Measurements from ENCODE around the gene CLPTM1L. TPM values are rescaled to one million over a fixed set of nuclear protein-coding genes. Genes with fewer than 3 reads are reported as not detected.

The CLPTM1L gene
- total and polyA plus RNA-seq, 12 donors, result 40.7 to 96.5 (median 83.2) TPM

DNA sequence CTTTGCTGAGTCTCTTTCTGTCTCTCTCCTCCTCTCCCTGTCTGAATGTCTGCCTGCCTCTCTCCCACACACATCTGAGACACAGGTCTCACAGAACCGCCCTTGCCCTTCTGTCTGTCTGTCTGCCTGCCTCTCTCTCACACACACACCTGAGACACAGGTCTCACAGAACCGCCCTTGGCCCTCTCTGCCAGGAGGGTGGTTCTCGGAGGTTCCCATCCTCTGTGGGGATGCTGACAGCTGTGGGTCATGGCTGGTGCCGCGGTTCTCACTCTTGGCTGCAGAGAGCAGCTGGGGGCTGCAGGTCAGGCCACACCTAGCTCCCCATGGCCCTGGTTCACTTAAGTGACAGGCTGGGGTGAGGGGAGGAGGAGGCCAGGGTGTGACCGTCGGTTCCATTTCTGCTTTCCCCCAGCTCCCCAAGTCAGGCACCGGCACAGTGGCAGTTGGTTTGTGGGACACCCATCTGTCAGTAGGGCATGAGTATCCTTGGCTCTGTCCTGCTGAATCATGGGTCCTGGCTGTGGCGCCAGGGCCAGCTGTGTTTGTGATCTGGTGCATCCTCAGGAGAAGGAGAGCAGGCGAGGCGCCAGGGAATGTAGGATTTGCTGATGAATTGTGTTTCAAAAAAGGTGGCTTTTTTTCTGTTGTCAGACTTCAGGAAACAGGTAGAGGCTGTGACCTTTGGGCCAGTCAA is 42.3 kb upstream of the CLPTM1L start:
- H3K4me1 ChIP-seq (replicated peaks in 1 of 2), result peaks cover 5 to 6% of the 10 kb centered on the region in 2 donors
- 59 to 72% (median 62%) methylated on average over 9 to 11 of the region's 11 CpGs for WGBS, 4 donors
- no peak overlapping the region for H3K4me3 ChIP-seq
- H3K27me3 ChIP-seq, result no peaks in the 10 kb centered on the region
- no peak overlapping the region for H3K27ac ChIP-seq
- TF ChIP-seq, protein P1, sequence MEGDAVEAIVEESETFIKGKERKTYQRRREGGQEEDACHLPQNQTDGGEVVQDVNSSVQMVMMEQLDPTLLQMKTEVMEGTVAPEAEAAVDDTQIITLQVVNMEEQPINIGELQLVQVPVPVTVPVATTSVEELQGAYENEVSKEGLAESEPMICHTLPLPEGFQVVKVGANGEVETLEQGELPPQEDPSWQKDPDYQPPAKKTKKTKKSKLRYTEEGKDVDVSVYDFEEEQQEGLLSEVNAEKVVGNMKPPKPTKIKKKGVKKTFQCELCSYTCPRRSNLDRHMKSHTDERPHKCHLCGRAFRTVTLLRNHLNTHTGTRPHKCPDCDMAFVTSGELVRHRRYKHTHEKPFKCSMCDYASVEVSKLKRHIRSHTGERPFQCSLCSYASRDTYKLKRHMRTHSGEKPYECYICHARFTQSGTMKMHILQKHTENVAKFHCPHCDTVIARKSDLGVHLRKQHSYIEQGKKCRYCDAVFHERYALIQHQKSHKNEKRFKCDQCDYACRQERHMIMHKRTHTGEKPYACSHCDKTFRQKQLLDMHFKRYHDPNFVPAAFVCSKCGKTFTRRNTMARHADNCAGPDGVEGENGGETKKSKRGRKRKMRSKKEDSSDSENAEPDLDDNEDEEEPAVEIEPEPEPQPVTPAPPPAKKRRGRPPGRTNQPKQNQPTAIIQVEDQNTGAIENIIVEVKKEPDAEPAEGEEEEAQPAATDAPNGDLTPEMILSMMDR (IDR thresholded peaks at IDR 0.05), result no peak
- no peak for TF ChIP-seq POLR2A (IDR thresholded peaks at IDR 0.05)
- intact Hi-C loops (cut with DNase I), result no loop called here
- no peaks in the 10 kb centered on the region for H3K36me3 ChIP-seq (replicated peaks in 1 of 2)
- DNase-seq, result peak in 4 of 7 donors; percentile 26 to 47 (median 32)
- H3K9me3 ChIP-seq (replicated peaks in 1 of 3), result no peaks in the 10 kb centered on the region

DNA sequence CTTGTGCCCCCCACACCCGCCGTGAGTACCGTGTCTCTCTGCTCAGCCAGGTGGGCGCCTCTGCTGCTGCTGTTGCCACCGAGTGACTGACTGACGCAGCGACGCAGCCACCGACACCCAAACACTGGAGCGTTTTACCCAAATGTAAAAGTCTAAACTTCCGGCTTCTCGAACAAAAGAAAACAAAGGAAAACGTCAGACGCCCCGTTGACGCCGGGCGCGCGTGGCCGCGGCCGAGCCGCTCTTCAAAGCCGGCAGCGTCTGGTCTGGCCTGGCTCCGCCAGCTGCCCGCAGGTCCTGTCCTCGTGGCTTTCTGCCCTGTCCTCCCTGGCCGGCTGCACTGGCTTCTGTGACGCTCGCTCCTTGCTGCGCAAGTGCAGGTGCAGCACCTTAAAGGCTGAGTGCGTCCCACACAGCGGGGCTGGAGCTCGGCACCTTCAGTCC is 41.4 kb upstream of the CLPTM1L start:
- Histone ChIP-seq H3K27me3 (no peaks in the 10 kb centered on the region), H3K4me3 (peak overlapping the region; percentile 5 to 73 (median 22)), H3K4me1 (replicated peaks in 1 of 2) (peaks cover 5 to 6% of the 10 kb centered on the region in 2 donors), H3K9me3 (replicated peaks in 1 of 3) (no peaks in the 10 kb centered on the region), H3K27ac (peak overlapping the region in 4 of 5 donors; percentile 45 to 76 (median 72)), H3K36me3 (replicated peaks in 1 of 2) (no peaks in the 10 kb centered on the region)
- 0 to 1% (median 0%) methylated on average over 3 to 36 of the region's 36 CpGs for WGBS, 4 donors
- DNase-seq, result peak; percentile 62 to 83 (median 78)
- intact Hi-C loops (cut with DNase I), result no loop called here
- no peak for TF ChIP-seq POLR2A (IDR thresholded peaks at IDR 0.05)
- TF ChIP-seq, protein P1 (IDR thresholded peaks at IDR 0.05), result no peak

DNA sequence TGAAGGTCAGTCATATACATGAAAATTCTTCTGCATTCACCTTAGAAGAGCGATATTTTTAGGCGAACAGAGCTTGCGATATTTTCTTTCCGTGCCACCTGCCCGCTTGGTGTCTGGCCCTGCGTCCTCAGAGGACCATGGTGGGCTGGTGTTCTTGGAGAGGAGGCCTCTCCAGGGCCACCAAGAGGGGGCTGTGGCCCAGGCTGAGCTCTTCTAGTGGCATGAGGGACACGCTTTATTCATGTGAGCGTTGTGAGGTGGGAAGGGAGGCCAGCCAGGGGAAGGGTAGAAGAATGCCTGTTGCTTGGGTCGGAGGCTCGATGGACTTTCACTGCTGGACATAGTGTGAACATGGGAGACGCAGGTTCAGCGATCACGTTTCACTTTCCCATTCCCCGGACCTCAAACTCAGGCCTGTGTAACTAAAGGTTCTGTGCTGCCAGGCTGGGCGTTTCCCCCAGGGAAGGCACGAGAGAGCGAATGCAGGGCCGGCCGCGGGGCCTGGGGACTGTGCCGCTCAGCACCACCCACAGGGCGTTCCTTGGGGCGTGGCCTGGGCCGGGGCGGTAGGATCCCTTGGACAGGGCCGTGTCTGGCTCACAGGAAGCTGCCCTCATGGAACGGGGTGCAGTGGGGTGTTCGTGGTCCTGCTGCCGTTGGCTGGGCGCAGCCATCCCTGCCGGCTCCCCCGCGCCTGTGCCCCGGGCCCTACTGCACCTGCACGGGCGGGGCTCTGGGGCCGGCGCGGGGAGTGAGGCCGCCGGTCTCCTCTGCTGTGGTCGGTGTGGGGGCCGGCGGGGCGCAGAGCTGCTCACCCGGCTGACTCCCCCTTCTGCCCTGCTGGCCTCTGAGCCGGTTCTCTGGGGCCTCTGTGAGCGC is 40.7 kb upstream of the CLPTM1L start:
- intact Hi-C loops (cut with DNase I), result no loop called here
- peaks cover 6% of the 10 kb centered on the region in 2 donors for H3K4me1 ChIP-seq (replicated peaks in 1 of 2)
- H3K36me3 ChIP-seq (replicated peaks in 1 of 2), result no peaks in the 10 kb centered on the region
- H3K27ac ChIP-seq, result peak overlapping the region in 4 of 5 donors; percentile 45 to 76 (median 72)
- peak overlapping the region; percentile 5 to 73 (median 22) for H3K4me3 ChIP-seq
- no peaks in the 10 kb centered on the region for H3K9me3 ChIP-seq (replicated peaks in 1 of 3)
- H3K27me3 ChIP-seq, result no peaks in the 10 kb centered on the region
- WGBS, 4 donors, result 10 to 73% (median 18%) methylated on average over 9 to 48 of the region's 48 CpGs
- TF ChIP-seq, protein P1 (IDR thresholded peaks at IDR 0.05), result no peak
- TF ChIP-seq POLR2A (IDR thresholded peaks at IDR 0.05), result peak; percentile 72
- peak; percentile 86 to 93 (median 90) for DNase-seq

DNA sequence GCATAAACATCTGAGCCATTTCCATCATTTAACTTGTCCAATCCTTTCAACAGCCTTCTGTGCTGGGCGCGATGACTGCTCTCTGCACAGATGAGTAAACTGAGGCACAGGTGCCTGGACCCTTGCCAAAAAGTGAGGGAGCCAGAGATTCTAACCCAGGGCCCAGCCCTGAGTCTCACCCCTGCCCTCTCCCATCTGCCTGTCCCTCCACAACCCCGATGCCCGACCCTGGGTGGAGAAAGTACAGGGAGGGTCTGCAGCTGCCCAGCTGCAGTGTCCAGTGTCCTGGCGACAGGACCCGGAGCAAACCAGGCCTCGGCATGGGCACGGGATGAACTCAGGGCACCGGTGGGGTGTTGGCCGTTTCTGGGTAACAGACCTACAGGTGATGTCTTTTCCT is 39.6 kb upstream of the CLPTM1L start:
- H3K4me1 ChIP-seq (replicated peaks in 1 of 2), result peaks cover 6 to 11% of the 10 kb centered on the region in 2 donors
- H3K9me3 ChIP-seq (replicated peaks in 1 of 3), result no peaks in the 10 kb centered on the region
- intact Hi-C loops (cut with DNase I), result loop anchor here in 1 of 2 donors (5.0 kb wide), 1 partner anchor 258 kb away; no protein-coding TSS in a partner anchor
- DNase-seq, result no peak
- H3K27ac ChIP-seq, result no peak overlapping the region
- 77 to 89% (median 82%) methylated on average over 9 to 10 of the region's 10 CpGs for WGBS, 4 donors
- TF ChIP-seq, protein P1 (IDR thresholded peaks at IDR 0.05), result no peak
- no peak for TF ChIP-seq POLR2A (IDR thresholded peaks at IDR 0.05)
- no peaks in the 10 kb centered on the region for H3K27me3 ChIP-seq
- no peaks in the 10 kb centered on the region for H3K36me3 ChIP-seq (replicated peaks in 1 of 2)
- no peak overlapping the region for H3K4me3 ChIP-seq

All from adrenal gland (tissue), 12 donors.